ENCODE measurements around the gene FBXW5.

DNA sequence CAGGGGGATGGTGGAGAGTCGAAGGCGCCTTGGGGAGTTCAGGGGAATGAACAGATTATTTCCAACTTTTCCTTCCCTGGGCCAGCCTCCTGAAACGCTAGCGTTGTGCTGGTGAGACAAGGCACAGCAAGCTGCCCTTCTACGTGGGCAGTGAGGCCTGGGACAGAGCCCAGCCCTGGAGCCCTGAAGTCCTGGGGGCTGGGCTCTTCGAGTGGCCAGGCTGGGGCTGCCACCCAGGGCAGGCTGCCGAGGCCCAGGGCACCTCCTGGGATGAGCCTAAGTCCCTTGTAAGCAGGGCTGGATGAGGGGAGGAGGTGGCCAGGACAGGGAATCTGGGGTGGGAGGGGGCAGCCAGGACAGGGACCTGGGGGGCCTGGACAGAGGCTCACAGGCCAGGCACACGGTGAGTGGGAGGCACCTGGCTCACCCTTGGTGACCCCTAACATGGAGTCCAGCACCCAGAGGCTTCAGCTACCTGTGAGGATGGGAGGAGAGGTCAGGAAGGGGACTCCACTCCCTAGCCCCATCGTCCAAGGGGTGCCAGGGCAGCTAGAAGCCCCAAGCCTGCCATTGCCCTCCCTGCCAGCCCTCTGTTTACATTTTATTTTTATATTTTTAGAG is 6.2 kb upstream of the FBXW5 start:
- TF ChIP-seq, protein P1, sequence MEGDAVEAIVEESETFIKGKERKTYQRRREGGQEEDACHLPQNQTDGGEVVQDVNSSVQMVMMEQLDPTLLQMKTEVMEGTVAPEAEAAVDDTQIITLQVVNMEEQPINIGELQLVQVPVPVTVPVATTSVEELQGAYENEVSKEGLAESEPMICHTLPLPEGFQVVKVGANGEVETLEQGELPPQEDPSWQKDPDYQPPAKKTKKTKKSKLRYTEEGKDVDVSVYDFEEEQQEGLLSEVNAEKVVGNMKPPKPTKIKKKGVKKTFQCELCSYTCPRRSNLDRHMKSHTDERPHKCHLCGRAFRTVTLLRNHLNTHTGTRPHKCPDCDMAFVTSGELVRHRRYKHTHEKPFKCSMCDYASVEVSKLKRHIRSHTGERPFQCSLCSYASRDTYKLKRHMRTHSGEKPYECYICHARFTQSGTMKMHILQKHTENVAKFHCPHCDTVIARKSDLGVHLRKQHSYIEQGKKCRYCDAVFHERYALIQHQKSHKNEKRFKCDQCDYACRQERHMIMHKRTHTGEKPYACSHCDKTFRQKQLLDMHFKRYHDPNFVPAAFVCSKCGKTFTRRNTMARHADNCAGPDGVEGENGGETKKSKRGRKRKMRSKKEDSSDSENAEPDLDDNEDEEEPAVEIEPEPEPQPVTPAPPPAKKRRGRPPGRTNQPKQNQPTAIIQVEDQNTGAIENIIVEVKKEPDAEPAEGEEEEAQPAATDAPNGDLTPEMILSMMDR (IDR thresholded peaks at IDR 0.05; ENCODE audit: low read depth, low read length): no peak
- no peak for TF ChIP-seq EZH2phosphoT487 (IDR thresholded peaks at IDR 0.05; ENCODE audit: low read depth)
